MM.1S (cell line): ENCODE results near the gene KCNMA1.
A peak's percentile ranks its signal among the peaks of the same experiment; 100 is the strongest.
"Not testable (repeated sequence)": the region's sequence is repeated elsewhere in the genome, so short reads cannot be mapped to it uniquely, and the experiment has no call there.

ENCODE experiments used
- DNase-seq: peaks from one replicate; pipeline ENCODE4 v3.0.0-alpha.2; 2015
- H2AFZ ChIP-seq: fragments of 300-600 bp; sonication (generic); 2 replicates; pipeline ENCODE4 v1.6.0; 2016; ENCODE audit warnings: antibody characterized with exemption, low read length
- H3F3A ChIP-seq: fragments of 300-600 bp; sonication (generic); 2 replicates; pipeline ENCODE4 v1.6.1; 2016; ENCODE audit warnings: mild to moderate bottlenecking, antibody characterized with exemption, low read length, moderate library complexity, mixed read lengths; ENCODE audit not compliant: insufficient read depth
- H3K27ac ChIP-seq: fragments of 300-600 bp; sonication (generic); 2 replicates; pipeline ENCODE4 v1.5.1; 2016; ENCODE audit warnings: mild to moderate bottlenecking, low read length
- H3K27me3 ChIP-seq: fragments of 300-600 bp; sonication (generic); replicated peaks from 2 replicates; pipeline ENCODE4 v1.6.0; 2016; ENCODE audit warnings: low read length; ENCODE audit not compliant: insufficient read depth
- H3K36me3 ChIP-seq: fragments of 300-600 bp; sonication (generic); replicated peaks from 2 replicates; pipeline ENCODE4 v1.6.1; 2016; ENCODE audit warnings: mild to moderate bottlenecking, low read length, mixed read lengths; ENCODE audit not compliant: insufficient read depth
- H3K4me1 ChIP-seq: fragments of 300-600 bp; sonication (generic); 2 replicates; pipeline ENCODE4 v1.6.1; 2016; ENCODE audit warnings: low read length, mixed read lengths
- H3K4me2 ChIP-seq: fragments of 300-600 bp; sonication (generic); 2 replicates; pipeline ENCODE4 v1.6.0; 2016; ENCODE audit warnings: low read depth, low read length
- H3K4me3 ChIP-seq: fragments of 300-600 bp; sonication (generic); 2 replicates; pipeline ENCODE4 v1.5.1; 2016; ENCODE audit warnings: low read length, mixed read lengths
- H3K79me2 ChIP-seq: fragments of 300-600 bp; sonication (generic); 2 replicates; pipeline ENCODE4 v1.6.1; 2016; ENCODE audit warnings: mixed run types, low read length, mixed read lengths
- H3K9ac ChIP-seq: fragments of 300-600 bp; sonication (generic); 2 replicates; pipeline ENCODE4 v1.6.1; 2016; ENCODE audit warnings: low read length, mixed read lengths
- H3K9me2 ChIP-seq: fragments of 300-600 bp; sonication (generic); replicated peaks from 2 replicates; pipeline ENCODE4 v1.6.1; 2016; ENCODE audit warnings: mild to moderate bottlenecking, low read length, mixed read lengths; ENCODE audit not compliant: insufficient read depth
- H3K9me3 ChIP-seq: fragments of 300-600 bp; sonication (generic); replicated peaks from 2 replicates; pipeline ENCODE4 v1.6.1; 2016; ENCODE audit warnings: mild to moderate bottlenecking, low read length, mixed read lengths; ENCODE audit not compliant: insufficient read depth
- H4K20me1 ChIP-seq: fragments of 300-600 bp; sonication (generic); 2 replicates; pipeline ENCODE4 v1.6.1; 2016; ENCODE audit warnings: mild to moderate bottlenecking, low read length, moderate library complexity, mixed read lengths; ENCODE audit not compliant: insufficient read depth
- CTCF ChIP-seq: fragments of 300-600 bp; sonication (generic); IDR thresholded peaks from 2 replicates; pipeline ENCODE4 v1.5.1; 2016; ENCODE audit warnings: antibody characterized with exemption, low read length, mixed read lengths
- EZH2 ChIP-seq: fragments of 300-600 bp; sonication (generic); optimal IDR thresholded peaks from 2 replicates; pipeline ENCODE3; 2017; ENCODE audit warnings: low read depth, mild to moderate bottlenecking, antibody characterized with exemption, low read length, mixed read lengths
- EZH2phosphoT487 ChIP-seq: fragments of 300-600 bp; sonication (generic); IDR thresholded peaks from 2 replicates; pipeline ENCODE4 v1.6.1; 2018; ENCODE audit warnings: antibody characterized with exemption, low read length

Gene KCNMA1

GRCh38 chr10:77574438-77574837 is 63.2 kb downstream of the KCNMA1 start:
- Histone ChIP-seq H3K79me2 (no peaks in the 10 kb centered on the region), H3K9me2 (no peaks in the 10 kb centered on the region)
- no peak for DNase-seq

GRCh38 chr10:77572520-77572919 is 65.1 kb downstream of the KCNMA1 start:
- not testable (repeated sequence) for DNase-seq, H3K4me3 ChIP-seq, H3K9me3 ChIP-seq, H3K9me2 ChIP-seq, H3K79me2 ChIP-seq, H2AFZ ChIP-seq, H3K4me1 ChIP-seq, H3F3A ChIP-seq, H3K27me3 ChIP-seq, H3K9ac ChIP-seq, H4K20me1 ChIP-seq, H3K4me2 ChIP-seq, H3K36me3 ChIP-seq, H3K27ac ChIP-seq

More at GRCh38 chr10:77574438-77574837, 63.2 kb downstream of the KCNMA1 start:
- Histone ChIP-seq H3K27me3 (no peaks in the 10 kb centered on the region), H3K4me2 (no peak overlapping the region), H3K27ac (no peak overlapping the region), H3K9ac (no peak overlapping the region), H3K4me1 (no peaks in the 10 kb centered on the region), H3K36me3 (no peaks in the 10 kb centered on the region), H2AFZ (no peak overlapping the region), H3F3A (no peaks in the 10 kb centered on the region), H3K4me3 (no peak overlapping the region), H4K20me1 (no peaks in the 10 kb centered on the region), H3K9me3 (no peaks in the 10 kb centered on the region)
- TF ChIP-seq EZH2phosphoT487 (no peak), CTCF (peak; percentile 14), EZH2 (no peak)

- H3K36me3 ChIP-seq, result no peaks in the 10 kb centered on the region
- no peak overlapping the region for H3K27ac ChIP-seq
- no peak for TF ChIP-seq CTCF
- TF ChIP-seq EZH2phosphoT487, result no peak
- TF ChIP-seq EZH2, result no peak
- H3K9me2 ChIP-seq, result no peaks in the 10 kb centered on the region
- H3K27me3 ChIP-seq, result no peaks in the 10 kb centered on the region
- no peak overlapping the region for H3K4me2 ChIP-seq
- no peaks in the 10 kb centered on the region for H4K20me1 ChIP-seq
- H3K4me3 ChIP-seq, result no peak overlapping the region
- no peak for DNase-seq
- no peak overlapping the region for H2AFZ ChIP-seq
- H3K4me1 ChIP-seq, result no peaks in the 10 kb centered on the region
- H3K9me3 ChIP-seq, result no peaks in the 10 kb centered on the region
- H3K9ac ChIP-seq, result no peak overlapping the region
- no peaks in the 10 kb centered on the region for H3K79me2 ChIP-seq
- H3F3A ChIP-seq, result no peaks in the 10 kb centered on the region
Measured at GRCh38 chr10:77571490-77571889, 66.1 kb downstream of the KCNMA1 start.

- no peak overlapping the region for H3K27ac ChIP-seq
- H3K36me3 ChIP-seq, result no peaks in the 10 kb centered on the region
- DNase-seq, result no peak
- H3K4me1 ChIP-seq, result no peaks in the 10 kb centered on the region
- no peaks in the 10 kb centered on the region for H3F3A ChIP-seq
- H4K20me1 ChIP-seq, result no peaks in the 10 kb centered on the region
- no peak overlapping the region for H3K4me2 ChIP-seq
- H3K4me3 ChIP-seq, result no peak overlapping the region
- H3K9me3 ChIP-seq, result no peaks in the 10 kb centered on the region
- no peaks in the 10 kb centered on the region for H3K9me2 ChIP-seq
- no peaks in the 10 kb centered on the region for H3K79me2 ChIP-seq
- no peak overlapping the region for H3K9ac ChIP-seq
- TF ChIP-seq CTCF (no peak), EZH2 (no peak), EZH2phosphoT487 (no peak)
- no peaks in the 10 kb centered on the region for H3K27me3 ChIP-seq
- H2AFZ ChIP-seq, result no peak overlapping the region
Measured at GRCh38 chr10:77566914-77567566, 70.6 kb downstream of the KCNMA1 start.
